Measurements from ENCODE around the gene VAPA.

DNA sequence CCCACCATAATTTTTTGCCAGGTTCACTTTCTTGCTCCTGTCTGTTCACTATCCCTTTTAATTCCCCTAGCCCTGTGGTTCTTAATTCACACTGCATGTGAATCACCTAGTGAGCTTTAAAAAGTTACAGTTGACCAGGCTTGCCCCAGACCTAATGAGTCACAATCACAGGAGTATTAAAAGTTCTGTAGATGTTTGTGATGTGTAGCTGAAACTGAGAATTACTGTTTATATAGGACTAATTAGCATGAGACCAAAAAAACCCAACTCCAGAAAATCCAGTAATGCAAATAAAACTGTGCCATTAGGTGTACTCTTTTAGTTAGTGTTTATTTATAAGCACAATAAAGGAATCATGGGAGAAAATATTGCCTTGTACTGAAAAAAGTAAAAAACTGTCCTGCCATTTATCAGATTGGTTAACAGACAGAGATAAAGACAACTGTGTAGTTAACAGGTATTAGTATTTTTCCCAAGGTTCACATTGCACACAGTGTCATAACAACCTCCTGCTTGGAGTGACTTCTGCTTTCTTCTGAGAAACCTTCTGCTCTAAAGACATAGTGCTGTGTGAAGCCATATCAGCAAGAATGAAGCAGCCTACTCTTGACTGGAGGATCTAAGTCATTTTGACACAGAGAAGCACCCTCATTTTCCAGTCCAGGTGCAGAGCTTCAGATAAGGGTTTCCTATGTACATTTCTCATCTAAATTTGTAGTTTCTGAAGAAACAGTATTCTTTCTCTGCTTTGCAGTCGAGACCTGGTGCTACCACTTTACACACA is 39.0 kb downstream of the VAPA start:
- TF ChIP-seq EZH2 (IDR thresholded peaks at IDR 0.05; ENCODE audit: low read length, missing control alignments) (no peak), CTCF (conservative IDR thresholded peaks at IDR 0.05 in 1 of 2, IDR thresholded peaks at IDR 0.05 in 1 of 2; ENCODE audit: low read depth in 1 of 2, low read length in 2 of 2) (no peak)
